HG03439 (cell line): ENCODE results near the gene JAZF1.
"Not testable (repeated sequence)": the region's sequence is repeated elsewhere in the genome, so short reads cannot be mapped to it uniquely, and the experiment has no call there.

Source experiments
- ATAC-seq: cut with Tn5 transposase; IDR thresholded peaks from one replicate; pipeline ENCODE4 v1.9.1; 2021; ENCODE audit warnings: mild to moderate bottlenecking, moderate library complexity; ENCODE audit not compliant: unreplicated experiment

Gene JAZF1

DNA sequence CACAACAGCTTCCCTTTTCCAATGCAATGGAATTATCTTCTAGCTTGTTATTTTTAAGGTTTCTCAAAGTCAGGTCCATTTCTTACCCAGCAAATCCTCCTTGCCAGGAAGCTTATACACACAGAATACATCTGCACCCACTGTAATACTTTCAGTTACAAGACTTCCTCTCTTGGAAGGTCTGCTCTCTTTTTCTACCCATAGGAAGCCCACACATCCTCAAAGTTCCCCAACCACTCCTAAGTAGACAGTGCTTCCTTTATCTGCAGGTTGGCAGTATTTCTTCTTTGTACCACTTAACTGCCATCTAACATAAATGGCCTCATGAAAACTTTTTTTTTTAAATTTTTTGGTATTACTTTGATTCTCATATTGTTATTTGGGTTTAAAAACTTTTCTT lies 285.0 kb downstream of the JAZF1 start:
- ATAC-seq, result no peak

DNA sequence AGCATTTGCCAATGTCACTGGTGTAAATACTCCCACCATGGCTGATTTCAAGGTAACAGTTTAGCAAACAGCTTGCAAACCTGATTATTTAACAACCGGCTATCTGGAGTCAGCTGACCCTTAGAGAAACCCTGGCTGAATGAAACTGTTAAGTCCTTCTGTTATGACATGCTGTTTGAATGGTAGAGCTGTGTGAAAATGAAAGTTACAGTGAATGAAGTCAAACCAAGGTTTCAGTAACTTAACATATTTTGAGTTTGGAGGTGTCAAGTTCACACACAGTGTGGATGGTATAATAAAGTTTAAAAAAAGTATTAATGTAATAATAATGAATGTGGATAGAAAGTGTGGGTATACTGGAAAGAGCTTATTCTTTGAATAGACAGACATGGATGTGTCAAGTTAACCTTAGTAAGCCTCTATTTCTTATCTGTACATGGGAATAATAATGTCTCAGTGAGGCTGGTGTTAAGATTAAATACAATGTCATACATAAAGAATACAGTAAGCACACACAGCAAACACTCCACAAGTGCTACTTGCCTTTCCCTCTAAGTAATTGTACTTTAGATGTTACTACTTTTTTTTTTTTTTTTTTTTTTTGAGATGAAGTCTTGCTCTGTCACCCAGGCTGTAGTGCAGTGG lies 290.3 kb downstream of the JAZF1 start:
- ATAC-seq, result peak; percentile 99

- ATAC-seq, result no peak
Observed at GRCh38 chr7:27889800-27890199, 290.8 kb downstream of the JAZF1 start.

GRCh38 chr7:27888736-27889135 lies 291.9 kb downstream of the JAZF1 start:
- ATAC-seq, result no peak

DNA sequence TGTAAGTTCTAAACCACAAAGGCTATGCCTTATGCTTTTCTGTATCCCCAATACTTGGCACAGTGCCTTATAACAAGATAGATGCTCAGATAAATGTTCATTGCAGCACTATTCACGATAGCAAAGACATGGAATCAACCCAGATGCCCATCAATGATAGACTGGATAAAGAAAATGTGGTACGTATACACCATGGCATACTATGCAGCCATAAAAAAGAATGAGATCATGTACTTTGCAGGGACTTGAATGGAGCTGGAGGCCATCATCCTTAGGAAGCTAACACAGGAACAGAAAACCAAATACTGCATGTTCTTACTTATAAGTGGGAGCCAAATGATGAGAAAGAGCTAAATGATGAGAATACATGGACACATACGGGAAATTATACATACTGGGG lies 293.9 kb downstream of the JAZF1 start:
- ATAC-seq, result not testable (repeated sequence)

- no peak for ATAC-seq
Observed at GRCh38 chr7:27885652-27886051, 294.9 kb downstream of the JAZF1 start.

DNA sequence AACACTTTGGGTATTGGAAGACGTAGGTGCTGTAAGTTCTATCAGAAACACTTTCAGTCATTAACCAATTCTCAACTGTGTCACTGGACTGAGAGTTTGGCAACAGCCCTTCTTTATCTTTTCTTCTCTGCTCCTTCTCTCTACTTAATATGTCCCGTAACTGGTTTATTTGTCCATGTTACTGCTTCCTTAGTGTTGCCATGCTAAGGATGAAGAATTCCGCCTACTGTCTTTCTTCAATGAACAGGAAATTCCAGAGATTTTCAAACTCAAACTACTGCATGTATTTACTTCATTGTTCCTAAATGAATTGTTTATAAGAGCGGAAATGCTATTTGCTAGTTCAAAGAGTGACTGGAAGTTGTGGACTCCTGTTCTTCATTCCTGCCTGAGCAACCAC lies 296.9 kb downstream of the JAZF1 start:
- ATAC-seq, result no peak

DNA sequence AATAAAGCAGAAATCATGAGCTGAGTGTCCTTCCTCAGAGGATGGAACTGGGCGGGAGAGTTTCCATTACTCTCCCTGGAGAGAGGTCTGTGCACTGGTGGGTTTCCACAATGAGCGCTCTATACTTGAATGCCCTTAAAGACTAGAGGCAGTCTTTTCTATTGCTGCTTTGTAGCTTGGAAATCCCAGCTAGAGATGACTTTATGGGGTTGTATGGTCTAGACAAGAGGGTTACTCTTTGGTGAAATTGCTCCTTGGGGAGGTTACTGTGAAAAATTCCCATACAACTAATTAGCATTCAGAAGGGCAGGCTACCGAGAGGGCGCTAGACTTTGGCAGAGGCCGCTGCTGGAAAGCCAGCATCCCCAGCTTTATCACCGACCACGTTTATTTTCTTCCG lies 303.8 kb downstream of the JAZF1 start:
- ATAC-seq, result no peak

DNA sequence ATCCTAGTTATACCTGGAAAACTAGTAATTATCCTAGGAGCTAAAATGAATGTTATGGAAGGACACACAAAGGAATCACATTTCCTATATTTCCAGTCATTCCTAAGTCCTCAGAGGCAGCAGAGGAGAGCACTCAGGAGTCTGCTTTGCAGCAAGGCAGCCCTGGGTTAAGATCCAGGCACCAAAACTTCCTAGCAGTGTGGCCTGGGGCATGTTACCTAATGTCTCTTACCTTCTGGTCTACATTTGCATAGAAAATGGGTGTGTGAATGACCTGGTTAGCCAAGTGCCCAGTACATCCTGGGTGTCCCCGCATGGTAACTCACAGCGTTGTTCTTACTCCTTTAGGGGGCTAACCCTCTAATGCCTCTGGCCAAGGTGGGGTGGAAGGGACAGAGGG lies 304.8 kb downstream of the JAZF1 start:
- no peak for ATAC-seq

DNA sequence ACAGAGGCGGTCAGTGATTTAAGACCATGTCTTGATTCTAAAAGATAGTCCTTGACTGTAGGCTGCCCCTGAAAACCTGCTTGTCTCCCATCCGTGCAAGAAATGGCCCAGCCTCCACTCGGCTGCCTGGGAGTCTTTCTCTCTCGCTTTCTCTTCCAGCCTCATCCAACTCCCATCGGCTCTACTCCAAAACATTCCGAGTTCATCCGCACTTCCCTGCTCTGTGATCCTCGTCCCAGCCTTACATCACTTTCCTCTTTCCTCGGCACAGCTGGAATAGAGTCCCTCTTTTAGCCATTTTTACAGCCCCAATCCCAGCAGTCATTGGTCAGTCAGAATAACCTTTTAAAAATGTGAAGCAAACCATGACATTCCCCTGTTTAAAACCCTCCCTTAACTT lies 305.5 kb downstream of the JAZF1 start:
- no peak for ATAC-seq

- no peak for ATAC-seq
Observed at GRCh38 chr7:27873981-27874957, 306.3 kb downstream of the JAZF1 start.

DNA sequence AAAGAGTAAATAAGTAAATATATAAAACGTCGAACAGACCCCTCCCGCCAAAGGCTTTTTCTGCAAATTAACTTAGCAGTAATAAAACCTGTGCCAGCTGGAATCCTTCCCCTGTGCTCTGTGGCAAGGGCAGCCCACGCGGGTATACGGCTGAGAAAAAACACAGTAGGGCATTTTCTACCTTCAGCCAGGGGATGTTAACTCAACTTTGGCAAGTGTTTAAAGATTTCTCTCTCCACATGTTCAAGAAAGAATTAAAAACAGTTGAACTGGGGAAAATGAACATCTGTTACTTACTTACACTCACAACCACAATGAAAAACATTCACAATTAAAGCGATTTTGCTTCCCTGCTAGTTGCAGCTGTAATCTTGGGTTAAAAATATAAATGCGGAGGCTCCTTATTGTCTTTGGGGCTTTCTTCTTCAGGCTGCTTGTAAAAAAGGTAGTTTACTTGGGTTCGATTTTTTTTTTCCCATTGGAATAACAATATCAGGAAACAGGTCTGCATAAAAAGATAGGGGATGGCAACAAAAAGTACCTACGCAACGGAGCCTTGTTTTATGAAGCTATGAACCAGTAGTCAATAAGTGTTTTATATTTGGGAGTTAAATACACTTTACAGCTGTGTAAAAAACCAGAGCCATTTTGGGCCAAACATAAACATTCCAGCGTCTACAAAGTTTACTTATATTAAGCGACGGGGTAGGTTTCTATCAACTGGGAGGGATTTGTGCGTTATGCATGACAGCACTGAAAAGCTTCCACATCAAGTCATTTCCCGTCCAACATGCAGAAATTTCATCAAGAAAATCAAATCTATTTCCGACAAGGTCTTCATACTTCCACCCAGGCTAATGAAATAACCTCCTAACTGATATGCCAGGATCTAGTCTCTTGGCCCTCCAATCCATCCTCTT lies 308.0 kb downstream of the JAZF1 start:
- no peak for ATAC-seq

DNA sequence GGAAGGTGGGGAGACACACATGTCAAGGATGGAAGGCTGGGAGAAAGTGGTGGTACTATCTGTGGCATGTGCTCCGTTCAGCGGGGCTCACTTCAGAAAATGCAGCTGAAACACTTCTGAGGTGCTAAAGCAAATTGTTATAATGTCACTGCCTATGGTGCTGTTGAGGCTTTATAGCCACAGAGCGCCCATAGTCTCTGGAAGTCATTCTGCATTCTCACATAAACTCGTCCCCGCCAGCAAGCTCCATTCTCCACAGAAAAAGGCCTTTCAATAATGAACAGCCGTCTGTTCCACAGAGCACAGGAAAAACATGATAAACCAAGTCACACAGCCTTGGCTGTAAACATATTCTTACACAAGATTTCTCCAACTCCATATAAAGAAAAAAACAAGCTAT lies 308.7 kb downstream of the JAZF1 start:
- no peak for ATAC-seq

GRCh38 chr7:27871086-27871485 lies 309.5 kb downstream of the JAZF1 start:
- ATAC-seq, result no peak

GRCh38 chr7:27870595-27870994 lies 310.0 kb downstream of the JAZF1 start:
- ATAC-seq, result no peak

- ATAC-seq, result no peak
Observed at GRCh38 chr7:27869056-27869455, 311.5 kb downstream of the JAZF1 start.

GRCh38 chr7:27868131-27868550 lies 312.5 kb downstream of the JAZF1 start:
- no peak for ATAC-seq

- no peak for ATAC-seq
Observed at GRCh38 chr7:27866828-27867672, 313.5 kb downstream of the JAZF1 start.

GRCh38 chr7:27866256-27866655 lies 314.3 kb downstream of the JAZF1 start:
- no peak for ATAC-seq

GRCh38 chr7:27863880-27864279 lies 316.7 kb downstream of the JAZF1 start:
- ATAC-seq, result no peak
